Smooth muscle cell (in vitro differentiated cells): ENCODE results near the gene HOXD8. TPM values are rescaled to one million over a fixed set of nuclear protein-coding genes. Genes with fewer than 3 reads are reported as not detected.

ENCODE experiments used
- DNase-seq: peaks from one replicate; lab custom pipeline; 2025; ENCODE audit not compliant: unreplicated experiment; lab: John Stamatoyannopoulos, UW
- H2AFZ ChIP-seq: fragments of 200-600 bp; sonication (generic); 2 replicates; pipeline ENCODE4 v1.6.0; 2016; ENCODE audit warnings: antibody characterized with exemption, low read depth, mild to moderate bottlenecking
- H3F3A ChIP-seq: fragments of 200-600 bp; sonication (generic); 2 replicates; pipeline ENCODE4 v1.6.0; 2017; ENCODE audit warnings: antibody characterized with exemption, low read depth
- H3K27ac ChIP-seq: fragments of 200-600 bp; sonication (generic); 2 replicates; pipeline ENCODE4 v1.5.1; 2016; ENCODE audit warnings: low read depth, mild to moderate bottlenecking
- H3K27me3 ChIP-seq: fragments of 200-600 bp; sonication (generic); 2 replicates; pipeline ENCODE4 v1.6.1; 2016; ENCODE audit warnings: low read depth, mild to moderate bottlenecking
- H3K36me3 ChIP-seq: fragments of 200-600 bp; sonication (generic); 2 replicates; pipeline ENCODE4 v1.5.1; 2016; ENCODE audit warnings: low read depth
- H3K4me1 ChIP-seq: fragments of 200-600 bp; sonication (generic); 2 replicates; pipeline ENCODE4 v1.5.1; 2016; ENCODE audit warnings: low read depth
- H3K4me2 ChIP-seq: fragments of 200-600 bp; sonication (generic); 2 replicates; pipeline ENCODE4 v1.6.0; 2016; ENCODE audit warnings: mild to moderate bottlenecking
- H3K4me3 ChIP-seq: fragments of 200-600 bp; sonication (generic); 2 replicates; pipeline ENCODE4 v1.5.1; 2016; ENCODE audit warnings: mild to moderate bottlenecking
- H3K79me2 ChIP-seq: fragments of 200-600 bp; sonication (generic); 2 replicates; pipeline ENCODE4 v1.6.0; 2016; ENCODE audit warnings: low read depth, mild to moderate bottlenecking
- H3K9ac ChIP-seq: fragments of 200-600 bp; sonication (generic); 2 replicates; pipeline ENCODE4 v1.6.0; 2016; ENCODE audit warnings: low read depth
- H3K9me3 ChIP-seq: fragments of 200-600 bp; sonication (generic); replicated peaks from 2 replicates; pipeline ENCODE4 v1.5.1; 2016; ENCODE audit warnings: low read depth
- H4K20me1 ChIP-seq: fragments of 200-600 bp; sonication (generic); 2 replicates; pipeline ENCODE4 v1.6.0; 2016; ENCODE audit warnings: low read depth
- WGBS: methylation state at CpG from one replicate; pipeline ENCODE4 v1.1.7; 2016; ENCODE audit warnings: low lambda C conversion rate; 5-methylcytosine and 5-hydroxymethylcytosine counted together
- polyA plus RNA-seq: library from polyadenylated mRNA; unstranded; fragments of >200 nt; fragmentation: Nextera tagmentation; extraction: Ambion mirVana; gene quantifications from 2 replicates; pipeline ENCODE4 v1.2.1, GENCODE V29; 2016
- total RNA-seq: library from RNA; depleted of rRNA; stranded (reverse); fragments of >200 nt; gene quantifications from 2 replicates; pipeline ENCODE4 v1.2.3, GENCODE V29; 2014
- TF ChIP-seq, protein P1 (sequence below): fragments of 200-600 bp; sonication (generic); IDR thresholded peaks from 2 replicates; pipeline ENCODE4 v1.5.1; 2017; ENCODE audit warnings: borderline replicate concordance, mild to moderate bottlenecking, antibody characterized with exemption; ENCODE audit not compliant: insufficient read depth, poor library complexity, severe bottlenecking

Gene HOXD8
- total and polyA plus RNA-seq, 2 experiments from 2014 or later, result 0.13 TPM; not detected in 1

DNA sequence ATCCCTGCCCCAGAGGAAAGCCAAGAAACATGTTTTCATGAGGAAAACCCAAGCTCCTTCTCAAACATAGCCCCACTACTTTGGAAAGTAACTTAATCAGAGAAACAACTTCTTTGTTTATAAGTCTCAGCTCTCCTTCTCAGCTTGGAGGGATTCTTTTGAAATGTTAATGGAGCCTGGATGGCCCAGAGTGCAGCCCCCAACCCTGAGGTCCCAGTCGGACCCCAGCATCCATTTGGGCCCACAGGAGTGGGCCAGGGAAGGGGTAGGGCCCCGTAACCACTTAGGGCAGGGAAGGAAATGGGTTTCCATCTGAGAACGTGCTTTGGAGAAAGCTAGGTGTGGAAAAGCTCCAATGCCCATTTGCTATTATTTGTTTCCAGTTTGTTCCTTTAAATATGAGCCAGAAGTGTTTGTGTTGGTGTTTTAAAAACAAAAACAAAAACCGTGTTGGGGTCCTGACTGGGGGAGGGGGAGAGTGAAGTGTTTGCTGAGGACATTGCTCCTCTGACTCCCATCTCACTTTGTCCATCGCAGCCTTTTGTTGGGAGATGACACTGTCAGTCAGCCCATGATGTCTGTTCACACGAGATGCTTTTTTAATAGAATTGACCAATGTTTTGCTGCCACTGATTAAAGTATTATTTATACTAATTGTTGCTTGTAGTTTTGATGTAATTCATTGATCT is 26.0 kb downstream of the HOXD8 start:
- H3F3A ChIP-seq, result no peaks in the 10 kb centered on the region
- H3K4me2 ChIP-seq, result no peak overlapping the region
- peaks cover 4% of the 10 kb centered on the region for H4K20me1 ChIP-seq
- H3K4me3 ChIP-seq, result no peak overlapping the region
- H3K27ac ChIP-seq, result no peak overlapping the region
- 7% methylated on average over 6 of the region's 6 CpGs for WGBS
- no peaks in the 10 kb centered on the region for H3K9me3 ChIP-seq
- H3K4me1 ChIP-seq, result peaks cover 11% of the 10 kb centered on the region
- H3K36me3 ChIP-seq, result no peaks in the 10 kb centered on the region
- no peak for DNase-seq
- H3K79me2 ChIP-seq, result no peaks in the 10 kb centered on the region
- peaks cover 100% of the 10 kb centered on the region for H3K27me3 ChIP-seq
- TF ChIP-seq, protein P1, sequence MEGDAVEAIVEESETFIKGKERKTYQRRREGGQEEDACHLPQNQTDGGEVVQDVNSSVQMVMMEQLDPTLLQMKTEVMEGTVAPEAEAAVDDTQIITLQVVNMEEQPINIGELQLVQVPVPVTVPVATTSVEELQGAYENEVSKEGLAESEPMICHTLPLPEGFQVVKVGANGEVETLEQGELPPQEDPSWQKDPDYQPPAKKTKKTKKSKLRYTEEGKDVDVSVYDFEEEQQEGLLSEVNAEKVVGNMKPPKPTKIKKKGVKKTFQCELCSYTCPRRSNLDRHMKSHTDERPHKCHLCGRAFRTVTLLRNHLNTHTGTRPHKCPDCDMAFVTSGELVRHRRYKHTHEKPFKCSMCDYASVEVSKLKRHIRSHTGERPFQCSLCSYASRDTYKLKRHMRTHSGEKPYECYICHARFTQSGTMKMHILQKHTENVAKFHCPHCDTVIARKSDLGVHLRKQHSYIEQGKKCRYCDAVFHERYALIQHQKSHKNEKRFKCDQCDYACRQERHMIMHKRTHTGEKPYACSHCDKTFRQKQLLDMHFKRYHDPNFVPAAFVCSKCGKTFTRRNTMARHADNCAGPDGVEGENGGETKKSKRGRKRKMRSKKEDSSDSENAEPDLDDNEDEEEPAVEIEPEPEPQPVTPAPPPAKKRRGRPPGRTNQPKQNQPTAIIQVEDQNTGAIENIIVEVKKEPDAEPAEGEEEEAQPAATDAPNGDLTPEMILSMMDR, result no peak
- H3K9ac ChIP-seq, result no peak overlapping the region
- H2AFZ ChIP-seq, result no peak overlapping the region

DNA sequence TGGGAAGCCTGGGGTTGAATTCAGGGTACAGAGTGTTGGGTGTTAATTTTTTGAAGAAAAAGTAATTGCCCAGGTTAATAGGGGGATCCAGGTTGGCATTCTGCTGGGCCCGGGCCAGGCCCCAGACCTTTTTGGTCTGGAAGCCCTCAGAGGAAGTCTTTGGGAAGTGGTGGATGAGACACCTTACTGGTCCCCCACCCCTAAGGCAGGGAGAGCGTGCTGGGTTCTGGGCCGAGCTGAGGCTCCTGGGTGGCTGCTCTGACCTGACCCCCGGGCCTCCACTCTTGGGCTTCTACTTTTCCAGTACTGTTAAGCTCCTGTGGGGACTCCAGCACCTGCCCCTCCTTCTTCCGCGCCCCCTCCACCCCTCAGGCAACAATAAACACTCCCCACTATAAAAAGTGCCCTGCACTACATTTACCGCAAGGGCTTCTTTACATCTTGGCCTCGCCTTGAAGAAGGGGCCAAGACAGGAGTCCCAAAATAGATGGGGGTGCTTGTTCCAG is 26.8 kb downstream of the HOXD8 start:
- TF ChIP-seq, protein P1, result no peak
- Histone ChIP-seq H3K9me3 (no peaks in the 10 kb centered on the region), H3K4me2 (no peak overlapping the region), H3K4me1 (peaks cover 11% of the 10 kb centered on the region), H3K79me2 (no peaks in the 10 kb centered on the region), H3K4me3 (no peak overlapping the region), H3K9ac (no peak overlapping the region), H4K20me1 (peaks cover 4% of the 10 kb centered on the region), H3K27me3 (peaks cover 100% of the 10 kb centered on the region), H3K36me3 (no peaks in the 10 kb centered on the region), H3F3A (no peaks in the 10 kb centered on the region), H2AFZ (no peak overlapping the region), H3K27ac (no peak overlapping the region)
- no peak for DNase-seq
- 19% methylated on average over 7 of the region's 8 CpGs for WGBS

DNA sequence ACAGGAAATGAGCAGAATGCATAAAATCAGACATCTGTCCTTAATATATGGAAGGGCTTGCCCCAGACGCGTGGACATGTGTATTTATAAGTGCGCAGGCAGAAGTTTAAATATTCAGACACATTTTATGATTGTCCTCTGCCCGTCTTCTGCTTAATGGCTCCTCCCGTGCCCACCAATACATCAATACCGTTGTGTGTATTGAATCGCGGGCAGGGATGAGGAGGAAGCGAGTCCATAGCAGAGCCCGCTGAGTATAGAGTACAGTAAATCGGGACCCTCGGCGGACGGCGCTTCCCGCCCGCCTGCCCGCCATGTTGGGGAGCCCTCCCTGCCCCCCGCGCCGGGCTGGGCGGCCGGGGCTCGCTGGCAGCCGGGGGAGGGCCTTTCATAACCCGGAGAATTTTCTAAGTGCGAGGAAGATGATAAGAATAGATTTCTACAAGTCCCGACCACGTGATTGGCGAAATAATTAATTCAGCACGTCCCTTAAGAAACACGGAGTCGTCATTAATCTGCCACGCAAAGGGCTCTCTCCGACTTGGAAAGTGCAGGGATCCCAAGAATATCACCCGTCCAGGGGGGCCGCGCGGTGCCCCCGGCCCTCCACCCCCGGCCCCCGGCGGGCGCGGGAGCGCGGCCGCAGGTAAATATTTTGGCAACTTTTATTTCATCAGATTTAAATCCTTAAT is 27.4 kb downstream of the HOXD8 start, which contains the start of gene HOXD3:
Gene HOXD3 (plus strand): TSS at position 501 of the 692 bp plus-strand sequence. CDS start 11,808 bp downstream, outside the sequence.
- Histone ChIP-seq H3K9me3 (no peaks in the 10 kb centered on the region), H3K4me2 (peak within 1 kb of the TSS; percentile 75), H3F3A (no peaks in the 10 kb centered on the region), H2AFZ (no peak within 1 kb of the TSS), H3K4me3 (peak within 1 kb of the TSS; percentile 21), H3K79me2 (no peaks in the 10 kb centered on the region), H3K36me3 (no peaks in the 10 kb centered on the region), H3K27me3 (peaks cover 100% of the 10 kb centered on the region), H4K20me1 (peaks cover 4% of the 10 kb centered on the region), H3K27ac (no peak within 1 kb of the TSS), H3K4me1 (peaks cover 11% of the 10 kb centered on the region), H3K9ac (no peak within 1 kb of the TSS)
- TF ChIP-seq, protein P1, result no peak
- no peak for DNase-seq
- 5% methylated on average over 37 of the region's 48 CpGs for WGBS
